Uterus (tissue), 2 donors: Measurements from ENCODE around the gene ZIC1.

Source experiments
- CTCF ChIP-seq, 4 experiments: fragments of 200-600 bp in 2 of 4; fragments of 450-650 bp in 2 of 4; sonication (generic) in 2 of 4; IDR thresholded peaks; one replicate each; pipeline ENCODE4 v1.5.1; 2016 to 2019; ENCODE audit warnings: antibody characterized with exemption in 4 of 4, mild to moderate bottlenecking in 2 of 4, moderate library complexity in 1 of 4
- POLR2A ChIP-seq, 2 donors: fragments of 450-650 bp; IDR thresholded peaks; one replicate each; pipeline ENCODE4 v1.6.1; 2016; ENCODE audit warnings: antibody characterized with exemption in 2 of 2, mild to moderate bottlenecking in 1 of 2, moderate library complexity in 1 of 2

- no peak for TF ChIP-seq CTCF (IDR thresholded peaks at IDR 0.05)
- no peak for TF ChIP-seq POLR2A (IDR thresholded peaks at IDR 0.05)
These were observed 39.9 kb upstream of the ZIC1 start for GRCh38 chr3:147369231-147369630.
